Stimulated activated CD4-positive, alpha-beta T cell treated with anti-CD3 and anti-CD28 coated beads, Interleukin-4, amount 100 ng/mL, for 48 hours (primary cell): ENCODE data around the gene KIFAP3.
"Not testable (repeated sequence)": the region's sequence is repeated elsewhere in the genome, so short reads cannot be mapped to it uniquely, and the experiment has no call there.

Experiments used
- DNase-seq, 2 donors: peaks; one replicate each; pipeline ENCODE4 v3.0.0-alpha.2; 2020; ENCODE audit warnings: low read depth in 2 of 2

Gene KIFAP3

GRCh38 chr1:169924829-169925228 lies 149.7 kb downstream of the KIFAP3 start:
- no peak for DNase-seq

- DNase-seq = no peak
Measured at GRCh38 chr1:169924063-169924462, 150.4 kb downstream of the KIFAP3 start.

- DNase-seq = no peak
Measured at GRCh38 chr1:169921080-169921479, 153.4 kb downstream of the KIFAP3 start.

GRCh38 chr1:169918927-169919326 lies 155.6 kb downstream of the KIFAP3 start:
- no peak for DNase-seq

- DNase-seq = not testable (repeated sequence)
Measured at GRCh38 chr1:169918220-169918619, 156.3 kb downstream of the KIFAP3 start.

- no peak for DNase-seq
Measured at GRCh38 chr1:169915150-169915549, 159.3 kb downstream of the KIFAP3 start.

- no peak for DNase-seq
Measured at GRCh38 chr1:169914531-169914930, 160.0 kb downstream of the KIFAP3 start.

- no peak for DNase-seq
Measured at GRCh38 chr1:169909499-169909898, 165.0 kb downstream of the KIFAP3 start.

GRCh38 chr1:169906938-169907337 lies 167.6 kb downstream of the KIFAP3 start:
- no peak for DNase-seq

- DNase-seq = no peak
Measured at GRCh38 chr1:169904834-169905233, 169.7 kb downstream of the KIFAP3 start.

GRCh38 chr1:169902751-169903150 lies 171.7 kb downstream of the KIFAP3 start:
- no peak for DNase-seq

GRCh38 chr1:169901115-169901514 lies 173.4 kb downstream of the KIFAP3 start:
- no peak for DNase-seq

- no peak for DNase-seq
Measured at GRCh38 chr1:169900571-169900970, 173.9 kb downstream of the KIFAP3 start.

- no peak for DNase-seq
Measured at GRCh38 chr1:169899519-169900217, 174.8 kb downstream of the KIFAP3 start.

- no peak for DNase-seq
Measured at GRCh38 chr1:169896013-169896412, 178.5 kb downstream of the KIFAP3 start.

- no peak for DNase-seq
Measured at GRCh38 chr1:169894424-169895145, 179.9 kb downstream of the KIFAP3 start.

GRCh38 chr1:169893645-169894423 lies 180.7 kb downstream of the KIFAP3 start, which contains the start of gene SCYL3:
Gene SCYL3, minus strand, starts transcription at chr1:169893896. Its CDS starts 5,056 bp downstream, at chr1:169888840.
- DNase-seq = peak; percentile 70 to 86

- no peak for DNase-seq
Measured at GRCh38 chr1:169892927-169893644, 181.4 kb downstream of the KIFAP3 start.

- no peak for DNase-seq
Measured at GRCh38 chr1:169892176-169892926, 182.1 kb downstream of the KIFAP3 start.

- DNase-seq = no peak
Measured at GRCh38 chr1:169891539-169891885, 183.0 kb downstream of the KIFAP3 start.
